ENCODE measurements around the gene PLA2G12B.
"Not testable (repeated sequence)": the region's sequence is repeated elsewhere in the genome, so short reads cannot be mapped to it uniquely, and the experiment has no call there.

PLA2G12B gene, protein sequence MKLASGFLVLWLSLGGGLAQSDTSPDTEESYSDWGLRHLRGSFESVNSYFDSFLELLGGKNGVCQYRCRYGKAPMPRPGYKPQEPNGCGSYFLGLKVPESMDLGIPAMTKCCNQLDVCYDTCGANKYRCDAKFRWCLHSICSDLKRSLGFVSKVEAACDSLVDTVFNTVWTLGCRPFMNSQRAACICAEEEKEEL

DNA sequence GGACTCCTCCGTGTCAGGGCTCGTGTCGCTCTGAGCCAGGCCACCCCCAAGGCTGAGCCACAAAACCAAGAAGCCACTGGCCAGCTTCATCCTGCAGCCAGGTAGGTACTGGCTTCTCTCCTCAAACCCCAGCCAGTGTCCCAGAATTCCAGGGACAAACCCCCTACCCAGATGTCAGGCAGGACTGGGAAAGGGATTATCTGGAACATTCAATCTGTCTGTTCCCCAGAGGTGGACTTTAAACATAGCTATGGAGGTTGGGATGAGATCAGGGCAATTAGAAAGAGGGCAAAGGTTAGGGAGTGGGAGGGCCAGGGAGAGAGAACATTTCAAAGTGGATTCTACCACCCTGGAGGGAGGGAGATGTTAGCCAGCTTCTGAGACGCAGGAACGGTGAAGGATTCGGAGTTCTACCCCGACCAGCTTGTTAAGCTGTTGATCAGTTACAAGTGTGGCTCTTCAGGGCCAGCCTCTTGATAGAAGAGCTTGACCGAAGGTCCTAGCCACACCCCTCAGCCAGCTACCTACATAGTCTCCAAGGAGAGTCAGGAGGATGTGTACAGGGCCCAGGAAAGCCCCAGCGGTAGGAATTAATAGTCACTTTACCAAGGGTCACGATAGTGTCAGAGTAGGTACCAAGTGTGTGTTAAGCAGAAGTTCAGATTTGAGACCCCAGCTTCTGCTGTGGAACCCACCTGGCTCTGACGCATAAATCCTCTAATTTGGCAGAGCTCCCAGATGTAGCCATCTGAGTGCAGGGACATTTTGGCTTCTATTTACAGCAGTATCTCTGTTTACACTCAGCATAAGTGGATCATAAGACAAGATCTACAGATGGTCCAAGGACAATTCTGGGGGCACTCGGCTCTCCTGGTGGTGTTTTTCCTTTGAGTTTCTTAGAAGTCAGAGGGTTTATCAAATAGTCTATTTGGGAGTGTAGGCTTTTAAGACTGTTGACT, at the start of gene PLA2G12B:
PLA2G12B (minus strand) TSS at position 211 of the 959 bp plus-strand sequence; CDS start at position 90, 121 bp downstream.
- DNase-seq (ENCODE audit: low spot score), result no peak

DNA sequence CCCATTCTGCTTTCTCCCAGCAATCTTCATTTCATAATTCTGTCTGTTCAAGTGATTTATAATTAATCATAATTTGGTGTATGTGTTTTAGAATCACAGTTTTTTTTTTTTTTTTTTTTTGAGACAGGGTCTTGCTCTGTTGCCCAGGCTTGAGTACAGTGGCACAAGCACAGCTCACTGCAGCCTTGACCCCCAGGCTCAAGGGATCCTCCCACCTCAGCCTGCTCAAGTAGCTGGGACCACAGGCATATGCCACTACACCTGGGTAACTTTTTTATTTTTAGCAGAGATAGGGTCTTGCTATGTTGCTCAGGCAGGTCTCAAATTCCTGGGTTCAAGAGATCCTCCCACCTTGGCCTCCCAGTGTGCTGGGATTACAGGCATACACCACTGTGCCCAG, 49.2 kb upstream of the PLA2G12B start:
- DNase-seq (ENCODE audit: low spot score), result no peak

- DNase-seq (ENCODE audit: low spot score), result no peak
These were observed 46.4 kb upstream of the PLA2G12B start for GRCh38 chr10:73000973-73001372.

DNA sequence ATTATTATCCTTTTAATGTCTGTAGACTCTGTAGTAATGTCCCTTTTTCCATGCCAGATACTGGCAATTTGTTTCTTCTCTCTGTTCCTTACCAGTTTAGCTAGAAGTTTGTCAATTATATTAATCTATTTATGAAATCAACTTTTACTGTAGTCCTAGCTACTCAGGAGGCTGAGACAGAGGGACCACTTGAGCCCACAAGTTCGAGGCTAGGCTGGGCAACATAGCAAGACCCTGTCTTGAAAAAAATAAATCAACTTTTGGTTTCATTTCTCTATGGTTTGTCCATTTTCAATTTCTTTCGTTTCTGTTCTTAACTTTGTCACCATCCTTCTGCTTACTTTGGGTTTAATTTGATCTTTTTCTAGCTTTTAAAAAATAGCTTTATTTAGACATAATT, 42.5 kb upstream of the PLA2G12B start:
- no peak for DNase-seq (ENCODE audit: low spot score)

- not testable (repeated sequence) for DNase-seq (ENCODE audit: low spot score)
These were observed 40.9 kb upstream of the PLA2G12B start for GRCh38 chr10:72995459-72995858.

GRCh38 chr10:72989771-72990170, 35.2 kb upstream of the PLA2G12B start:
- DNase-seq (ENCODE audit: low spot score), result not testable (repeated sequence)

GRCh38 chr10:72984618-72985017, 30.0 kb upstream of the PLA2G12B start:
- not testable (repeated sequence) for DNase-seq (ENCODE audit: low spot score)

DNA sequence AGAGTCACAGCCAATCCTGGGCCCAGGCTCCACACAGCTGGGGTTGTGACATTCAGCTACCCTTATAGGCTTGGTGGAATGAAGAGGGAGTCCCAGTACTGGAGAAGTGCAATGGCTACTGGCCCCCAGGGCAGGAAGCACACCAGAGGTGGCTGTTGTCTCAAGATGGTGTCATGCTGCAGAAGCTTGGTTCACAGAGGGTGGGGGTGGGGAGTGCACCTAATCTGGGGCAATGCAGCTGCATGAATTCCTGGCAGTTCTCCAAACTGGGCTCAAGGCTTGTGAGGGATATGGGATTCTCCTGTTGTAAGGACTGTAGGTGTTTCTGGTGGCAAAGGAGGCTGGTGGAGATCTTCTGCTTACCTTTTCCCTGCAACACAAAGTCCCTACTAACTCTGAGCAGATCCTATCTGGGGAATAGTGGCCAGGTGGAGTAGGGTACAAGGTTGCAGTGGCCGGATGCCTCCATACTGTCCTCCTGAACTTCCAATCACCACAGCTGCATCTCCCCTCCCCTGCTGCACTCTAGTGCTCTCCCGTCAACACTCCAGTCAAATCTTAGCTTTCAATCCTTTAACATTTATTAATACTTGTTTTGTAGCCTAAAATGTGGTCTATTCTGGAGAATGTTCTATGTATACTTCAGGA, 27.4 kb upstream of the PLA2G12B start:
- no peak for DNase-seq (ENCODE audit: low spot score)

GRCh38 chr10:72981028-72981881, 26.6 kb upstream of the PLA2G12B start:
- DNase-seq (ENCODE audit: low spot score), result no peak

- DNase-seq (ENCODE audit: low spot score), result no peak
These were observed 25.7 kb upstream of the PLA2G12B start for GRCh38 chr10:72980348-72980747.

DNA sequence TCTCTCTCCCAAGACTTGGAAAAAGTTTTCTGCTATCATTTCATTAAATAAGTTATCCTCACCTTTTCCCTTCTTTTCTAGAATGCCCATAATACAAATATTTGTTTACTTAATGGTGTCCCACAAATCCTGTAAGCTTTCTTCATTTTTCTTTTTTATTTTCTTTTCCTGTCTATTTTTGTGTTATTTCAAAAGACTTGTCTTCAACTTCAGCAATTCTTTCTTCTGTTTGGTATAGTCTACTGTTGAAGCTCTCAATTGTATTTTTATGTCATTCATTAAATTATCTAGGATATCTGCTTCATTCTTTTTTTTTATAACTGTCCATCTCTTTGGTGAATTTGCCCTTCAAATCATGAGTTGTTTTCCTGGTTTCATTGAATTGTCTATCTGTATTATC, 25.1 kb upstream of the PLA2G12B start:
- DNase-seq (ENCODE audit: low spot score), result no peak

- no peak for DNase-seq (ENCODE audit: low spot score)
These were observed 22.3 kb upstream of the PLA2G12B start for GRCh38 chr10:72976886-72977285.

DNA sequence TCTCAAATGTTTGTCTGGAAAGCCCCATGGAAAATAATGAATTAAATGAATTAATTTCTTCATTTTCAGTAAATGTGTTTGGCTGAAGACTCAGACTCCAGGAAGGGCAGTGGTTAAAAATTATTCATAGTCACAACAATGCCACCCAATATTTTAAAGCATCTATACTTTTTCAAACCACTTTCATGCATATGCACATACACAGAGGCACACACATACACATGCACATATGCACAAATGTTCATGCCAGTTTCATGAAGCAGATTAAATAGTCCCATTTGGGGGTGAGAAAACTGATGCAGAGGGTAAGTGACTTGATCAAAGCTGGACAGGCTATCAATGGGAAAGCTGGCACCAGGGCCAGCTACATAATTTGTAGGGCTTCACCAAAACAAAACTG, 1.4 kb upstream of the PLA2G12B start:
- no peak for DNase-seq (ENCODE audit: low spot score)

DNA sequence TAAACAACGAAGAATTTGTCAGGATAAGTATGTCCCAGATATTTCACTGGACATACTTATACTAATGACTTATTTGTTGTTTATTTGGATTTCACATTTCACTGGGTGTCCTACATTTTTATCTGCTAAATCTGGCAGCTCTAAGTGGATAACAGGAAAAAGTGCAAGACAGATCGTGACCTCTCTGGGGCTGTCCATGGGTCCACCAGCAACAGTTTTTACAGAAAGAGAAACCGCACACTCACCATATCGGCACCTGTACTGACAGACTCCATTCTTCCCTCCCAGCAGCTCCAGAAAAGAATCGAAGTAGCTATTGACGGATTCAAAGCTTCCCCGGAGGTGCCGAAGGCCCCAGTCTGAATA, 393 bp downstream of the PLA2G12B start:
- no peak for DNase-seq (ENCODE audit: low spot score)

DNA sequence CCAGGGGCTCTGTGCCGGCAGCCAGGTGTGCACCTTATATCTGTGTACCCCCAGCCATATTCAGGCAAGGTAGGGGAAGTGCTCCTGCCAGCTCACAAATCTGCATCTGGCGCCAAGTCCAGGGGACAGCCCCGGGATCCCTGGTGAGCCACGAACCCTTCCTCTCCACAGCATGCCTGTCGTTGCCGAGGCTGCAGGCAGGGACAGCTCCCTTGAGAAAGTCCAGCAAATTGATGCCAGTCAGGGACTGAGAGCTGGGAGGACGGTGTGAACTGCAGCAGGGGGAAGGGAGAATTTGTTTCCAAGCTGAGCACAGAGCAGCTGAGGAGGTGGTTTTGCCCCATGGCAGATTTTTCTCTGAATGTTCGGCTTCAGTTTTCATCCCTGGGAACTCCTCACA, 919 bp downstream of the PLA2G12B start:
- no peak for DNase-seq (ENCODE audit: low spot score)

DNA sequence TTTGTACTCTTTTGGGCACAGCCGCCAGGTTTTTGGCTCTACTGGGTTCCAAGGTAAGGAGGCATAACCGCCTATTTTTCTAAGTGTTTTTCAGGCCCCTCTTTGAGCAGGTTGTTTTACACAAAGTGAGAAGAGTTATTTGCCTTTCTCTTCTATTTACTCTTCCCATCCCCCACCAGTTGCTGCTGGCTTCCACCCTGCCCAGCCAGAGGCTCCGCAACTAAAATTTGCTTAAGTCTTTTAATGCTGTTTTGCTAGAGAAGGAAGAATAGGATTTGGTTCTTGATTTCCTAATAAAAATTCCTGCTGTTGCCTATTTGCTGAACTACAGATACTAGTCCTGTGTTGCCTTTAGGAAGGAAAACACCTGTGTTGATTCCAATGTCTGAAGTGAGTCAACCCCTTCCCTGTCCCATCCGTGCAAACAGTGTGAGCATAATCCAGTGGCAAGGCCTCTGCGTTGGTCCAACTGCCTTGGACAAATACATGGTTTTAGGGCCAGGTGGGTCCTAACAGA, 1.9 kb downstream of the PLA2G12B start:
- no peak for DNase-seq (ENCODE audit: low spot score)

DNA sequence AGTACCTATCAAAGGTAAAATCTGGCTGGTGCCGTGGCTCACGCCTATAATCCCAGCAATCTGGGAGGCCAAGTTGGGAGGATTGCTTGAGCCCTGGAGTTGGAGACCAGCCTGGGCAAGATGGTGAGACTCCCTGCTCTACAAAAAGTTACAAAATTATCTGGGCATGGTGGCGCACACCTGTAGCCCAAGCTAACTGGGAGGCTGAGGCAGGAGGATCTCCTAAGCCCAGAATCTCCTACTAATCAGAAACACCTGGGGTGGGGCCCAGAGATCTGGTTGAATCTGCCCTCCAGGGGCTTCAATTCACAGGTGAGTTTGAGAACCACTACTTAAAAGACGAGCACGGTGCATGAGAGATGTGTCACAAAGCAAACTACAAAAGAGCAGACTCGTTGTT, 2.4 kb downstream of the PLA2G12B start:
- DNase-seq (ENCODE audit: low spot score), result no peak

DNA sequence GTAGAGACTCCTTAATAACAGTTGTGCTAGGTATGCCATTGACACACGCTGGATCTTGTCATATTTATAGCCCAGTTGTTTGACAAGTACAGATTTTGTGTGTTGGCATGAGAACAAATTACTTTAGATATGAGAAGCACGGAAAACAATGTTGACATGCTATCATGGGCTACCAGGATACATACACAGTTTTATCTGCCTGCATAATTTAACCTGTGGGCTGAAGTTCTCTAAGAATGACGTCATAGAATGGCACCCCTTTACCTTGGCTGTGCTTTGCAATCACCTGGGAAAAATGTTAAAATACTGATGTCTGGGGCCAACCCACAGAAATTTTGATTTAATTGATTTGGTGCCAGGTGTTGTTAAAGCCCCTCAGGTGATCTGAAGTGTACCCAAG, 2.8 kb downstream of the PLA2G12B start:
- DNase-seq (ENCODE audit: low spot score), result no peak

GRCh38 chr10:72948762-72949161, 5.8 kb downstream of the PLA2G12B start:
- no peak for DNase-seq (ENCODE audit: low spot score)

DNA sequence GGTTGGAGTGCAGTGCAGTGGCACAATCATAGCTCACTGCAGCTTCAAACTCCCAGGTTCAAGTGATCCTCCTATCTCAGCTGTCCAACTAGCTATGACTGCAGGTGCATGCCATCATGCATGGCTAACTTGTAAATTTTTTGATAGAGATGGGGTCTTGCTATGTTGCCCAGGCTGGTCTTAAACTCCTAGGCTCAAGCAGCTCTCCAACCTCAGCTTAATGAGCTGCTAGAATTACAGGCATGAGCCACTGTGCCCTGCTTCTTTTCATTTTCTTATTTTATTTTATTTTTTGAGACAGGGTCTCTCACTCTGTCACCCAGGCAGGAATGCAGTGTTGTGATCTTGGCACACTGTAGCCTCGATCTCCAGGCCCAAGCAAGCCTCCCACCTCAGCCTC, 7.6 kb downstream of the PLA2G12B start:
- no peak for DNase-seq (ENCODE audit: low spot score)

DNA sequence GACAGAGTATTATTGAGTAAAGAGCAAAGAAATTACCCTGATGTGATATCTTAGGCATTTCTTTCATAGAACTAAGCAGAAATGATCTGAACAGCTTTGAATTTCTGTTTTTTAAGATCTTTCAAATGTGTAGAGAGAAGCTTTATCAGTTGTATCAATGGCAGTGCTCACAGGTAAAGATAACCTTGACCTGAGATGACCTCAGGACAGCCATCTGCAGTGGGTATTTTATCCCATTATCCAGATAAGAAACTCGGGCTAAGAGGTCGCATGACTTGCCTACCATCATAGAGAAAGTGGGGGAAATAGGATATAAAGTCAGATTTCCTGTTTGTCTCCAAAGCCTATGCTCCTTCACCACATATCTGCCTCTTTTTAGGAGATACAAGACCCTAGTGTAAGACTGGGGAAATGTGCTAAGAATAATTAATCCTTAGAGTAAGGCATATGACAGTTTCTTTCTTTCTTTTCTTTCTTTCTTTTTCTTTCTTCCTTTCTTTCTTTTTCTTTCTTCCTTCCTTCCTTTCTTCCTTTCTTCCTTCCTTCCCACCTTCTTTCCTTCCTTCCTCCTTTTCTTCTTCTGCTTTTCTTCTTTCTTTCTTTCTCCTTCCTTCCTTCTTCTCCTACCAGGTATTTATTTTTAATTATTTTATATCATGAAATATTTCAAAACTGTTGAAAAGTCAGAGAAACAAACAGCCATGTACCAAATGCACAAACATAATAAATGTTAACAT, 10.9 kb downstream of the PLA2G12B start:
- DNase-seq (ENCODE audit: low spot score), result no peak
